K562 (cell line): ENCODE data around the gene LOXL3. TPM values are rescaled to one million over a fixed set of nuclear protein-coding genes. Genes with fewer than 3 reads are reported as not detected.
A peak's percentile ranks its signal among the peaks of the same experiment; 100 is the strongest.

Experiments used
- BRF1 ChIP-seq: IDR thresholded peaks from 3 replicates; pipeline ENCODE4 v1.6.1; 2011; ENCODE audit warnings: borderline replicate concordance, mild to moderate bottlenecking; ENCODE audit not compliant: insufficient read length; ENCODE audit errors: extremely low read depth
- CXXC5 ChIP-seq: fragments of 250-450 bp; sonication (Bioruptor Pico); IDR thresholded peaks from 2 replicates; pipeline ENCODE4 v1.8.0; 2022; ENCODE audit warnings: inconsistent platforms, mild to moderate bottlenecking, moderate library complexity
- ESRRB ChIP-seq: fragments of 250-450 bp; sonication (Bioruptor Pico); IDR thresholded peaks from 2 replicates; pipeline ENCODE4 v1.5.0; 2020; ENCODE audit warnings: mild to moderate bottlenecking, moderate library complexity, borderline replicate concordance
- EWSR1 ChIP-seq: fragments of 450-650 bp; IDR thresholded peaks from 2 replicates; pipeline ENCODE4 v1.6.1; 2018; ENCODE audit warnings: borderline replicate concordance, mild to moderate bottlenecking, low read depth, moderate library complexity; ENCODE audit not compliant: partially characterized antibody
- GABPA ChIP-seq: fragments of 200-800 bp; sonication (Bioruptor generic); conservative IDR thresholded peaks from 2 replicates; pipeline ENCODE4 v1.6.1; 2016; ENCODE audit warnings: low read depth, missing genetic modification characterization, missing compliant biosample characterization
- GATAD2A ChIP-seq: fragments of 450-650 bp; IDR thresholded peaks from 2 replicates; pipeline ENCODE4 v1.6.1; 2017
- HDAC1 ChIP-seq, 2 experiments: fragments of 450-650 bp; IDR thresholded peaks; 2 replicates each; pipeline ENCODE4 v1.6.1; 2016 to 2017; ENCODE audit warnings: inconsistent platforms in 1 of 2, mild to moderate bottlenecking in 1 of 2, moderate library complexity in 1 of 2
- HDAC6 ChIP-seq: IDR thresholded peaks from 2 replicates; pipeline ENCODE4 v1.6.1; 2012; ENCODE audit warnings: low read depth, mild to moderate bottlenecking, control low read depth, inconsistent platforms, low read length, moderate library complexity
- MEF2D ChIP-seq: conservative IDR thresholded peaks from 2 replicates; pipeline ENCODE4 v1.6.1; 2016; ENCODE audit warnings: low read depth, missing genetic modification characterization, missing compliant biosample characterization
- MTA2 ChIP-seq: fragments of 450-650 bp; IDR thresholded peaks from 2 replicates; pipeline ENCODE4 v1.6.1; 2016; ENCODE audit warnings: low read depth
- SMARCA5 ChIP-seq: fragments of 450-650 bp; IDR thresholded peaks from 2 replicates; pipeline ENCODE4 v1.6.1; 2016
- TEAD4 ChIP-seq, 2 experiments: sonication (generic) in 1 of 2; formaldehyde crosslinking in 1 of 2; IDR thresholded peaks; 2 replicates each; pipeline versions ENCODE4 v1.6.1 to v1.8.0; 2012 to 2022; ENCODE audit warnings: borderline replicate concordance in 1 of 2, inconsistent platforms in 1 of 2, low read length in 1 of 2, mild to moderate bottlenecking in 1 of 2, missing genetic modification reagents in 1 of 2
- ZFPM2 ChIP-seq: fragments of 250-450 bp; sonication (Bioruptor Pico); IDR thresholded peaks from 2 replicates; pipeline ENCODE4 v1.5.1; 2022; ENCODE audit warnings: mild to moderate bottlenecking
- ZNF184 ChIP-seq: sonication (generic); formaldehyde crosslinking; IDR thresholded peaks from 2 replicates; pipeline ENCODE4 v1.5.0; 2020; ENCODE audit warnings: missing genetic modification reagents
- ZNF23 ChIP-seq: fragments of 250-450 bp; sonication (Bioruptor Pico); IDR thresholded peaks from 2 replicates; pipeline ENCODE4 v1.4.0; 2020; ENCODE audit warnings: mild to moderate bottlenecking
- ZNF431 ChIP-seq: sonication (generic); formaldehyde crosslinking; IDR thresholded peaks from 2 replicates; pipeline ENCODE4 v1.8.0; 2022; ENCODE audit warnings: mild to moderate bottlenecking, missing genetic modification reagents
- ZNF584 ChIP-seq: fragments of 200-800 bp; sonication (Bioruptor generic); IDR thresholded peaks from 2 replicates; pipeline ENCODE4 v1.6.1; 2016; ENCODE audit warnings: low read depth, mild to moderate bottlenecking, missing genetic modification characterization, missing compliant biosample characterization
- polyA plus RNA-seq, 8 experiments: library from polyadenylated mRNA; depleted of rRNA in 4 of 8; stranded (reverse) in 5 of 8; unstranded in 3 of 8; fragments of >200 nt; fragmentation: Nextera tagmentation in 2 of 8; fragmentation: Illumina TruSeq in 1 of 8; extraction: Ambion mirVana in 2 of 8; extraction: Trizol in 1 of 8; gene quantifications; 2 replicates each; pipeline versions ENCODE4 v1.2.1 to v1.2.3, GENCODE V29; 2011 to 2014; ENCODE audit warnings: inconsistent platforms in 1 of 8, missing spikeins in 1 of 8
- total RNA-seq, 7 experiments: library from RNA; depleted of rRNA in 6 of 7; stranded (reverse); fragments of >200 nt in 6 of 7; fragmentation: Illumina TruSeq in 2 of 7; extraction: Trizol in 2 of 7; gene quantifications; 2 replicates each; pipeline versions ENCODE4 v1.2.1 to v1.2.3, GENCODE V29; 2011 to 2021; ENCODE audit warnings: low replicate concordance in 1 of 7
- TF ChIP-seq, protein P1 (sequence below), 2 experiments: IDR thresholded peaks in 1 of 2; conservative IDR thresholded peaks in 1 of 2; 2 replicates each; pipeline ENCODE4 v1.6.1; 2016; ENCODE audit warnings: low read depth in 2 of 2, mild to moderate bottlenecking in 1 of 2, missing compliant biosample characterization in 1 of 2, missing genetic modification characterization in 1 of 2, moderate library complexity in 1 of 2
- TF ChIP-seq, protein P2 (sequence below): fragments of 250-450 bp; sonication (Bioruptor Pico); IDR thresholded peaks from 2 replicates; pipeline ENCODE4 v1.4.0; 2020; ENCODE audit warnings: borderline replicate concordance
- TF ChIP-seq, protein P3 (sequence below): IDR thresholded peaks from 2 replicates; pipeline ENCODE4 v1.6.1; 2016; ENCODE audit warnings: missing genetic modification characterization, missing compliant biosample characterization

Gene LOXL3
- total and polyA plus RNA-seq, 9 of the 15 experiments (the other 6 are each of a cell fraction or from before 2014, with no cell fraction given): 0.22 to 0.99 (median 0.31) TPM

DNA sequence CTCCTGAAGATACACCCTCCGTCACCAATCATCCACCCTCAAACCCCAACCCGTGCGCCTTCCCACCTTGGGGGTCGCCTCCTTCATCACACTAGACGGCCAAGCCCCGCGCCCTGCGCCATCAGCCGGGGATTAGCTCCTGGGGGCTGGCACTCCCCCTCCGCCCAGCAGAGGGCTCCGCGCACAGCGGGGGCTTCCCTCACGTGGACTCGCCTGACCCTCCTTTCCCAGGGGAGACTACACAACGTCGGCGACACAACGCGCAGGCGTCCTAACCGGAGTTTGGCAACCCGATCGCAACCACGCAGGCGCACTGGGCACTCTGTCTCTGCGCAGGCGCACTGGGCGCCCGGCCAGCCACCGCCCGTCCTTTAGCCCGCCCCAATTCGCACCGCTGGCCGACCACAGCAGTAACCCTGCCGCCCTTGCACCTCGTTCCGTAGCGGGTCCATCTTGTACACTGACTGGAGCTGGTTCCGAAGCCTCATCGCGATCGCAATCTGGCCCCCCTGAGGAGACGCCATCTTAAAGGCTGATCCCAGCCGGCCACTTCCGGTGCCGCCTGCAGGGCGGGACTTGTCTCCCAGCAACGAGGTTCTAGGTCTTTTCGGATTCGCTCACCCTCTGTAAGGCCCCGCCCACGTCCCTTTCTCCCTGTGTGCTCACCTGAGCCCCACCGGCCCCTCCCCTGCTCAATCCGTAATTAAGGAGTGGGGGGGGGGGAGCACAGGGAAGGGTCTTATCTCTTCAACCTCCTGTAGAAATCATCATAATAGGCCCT, 46.4 kb downstream of the LOXL3 start, which contains the start of gene PCGF1 (continued):
- no peak for TF ChIP-seq ZNF184
- TF ChIP-seq GABPA (tag): peak; percentile 95
- no peak for TF ChIP-seq MEF2D (tag)
- TF ChIP-seq, protein P1, sequence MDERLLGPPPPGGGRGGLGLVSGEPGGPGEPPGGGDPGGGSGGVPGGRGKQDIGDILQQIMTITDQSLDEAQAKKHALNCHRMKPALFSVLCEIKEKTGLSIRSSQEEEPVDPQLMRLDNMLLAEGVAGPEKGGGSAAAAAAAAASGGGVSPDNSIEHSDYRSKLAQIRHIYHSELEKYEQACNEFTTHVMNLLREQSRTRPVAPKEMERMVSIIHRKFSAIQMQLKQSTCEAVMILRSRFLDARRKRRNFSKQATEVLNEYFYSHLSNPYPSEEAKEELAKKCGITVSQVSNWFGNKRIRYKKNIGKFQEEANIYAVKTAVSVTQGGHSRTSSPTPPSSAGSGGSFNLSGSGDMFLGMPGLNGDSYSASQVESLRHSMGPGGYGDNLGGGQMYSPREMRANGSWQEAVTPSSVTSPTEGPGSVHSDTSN (CRISPR knock-in tag; IDR thresholded peaks at IDR 0.05; ENCODE audit: low read depth): no peak
- TF ChIP-seq, protein P1 (tag; conservative IDR thresholded peaks at IDR 0.05; ENCODE audit: low read depth): no peak
- TF ChIP-seq HDAC6: no peak
- TF ChIP-seq ZNF23: no peak
- TF ChIP-seq ESRRB (CRISPR knock-in tag): no peak
- no peak for TF ChIP-seq BRF1
- TF ChIP-seq EWSR1: no peak
- TF ChIP-seq ZNF584: no peak
- no peak for TF ChIP-seq MTA2
- no peak for TF ChIP-seq TEAD4 (IDR thresholded peaks at IDR 0.05; ENCODE audit: low read length)
- TF ChIP-seq TEAD4 (CRISPR knock-in tag; IDR thresholded peaks at IDR 0.05; ENCODE audit: borderline replicate concordance): no peak
- TF ChIP-seq ZNF431 (CRISPR knock-in tag): no peak
- peak; percentile 74 for TF ChIP-seq CXXC5
- no peak for TF ChIP-seq ZFPM2
- TF ChIP-seq GATAD2A: no peak
- TF ChIP-seq, protein P2, sequence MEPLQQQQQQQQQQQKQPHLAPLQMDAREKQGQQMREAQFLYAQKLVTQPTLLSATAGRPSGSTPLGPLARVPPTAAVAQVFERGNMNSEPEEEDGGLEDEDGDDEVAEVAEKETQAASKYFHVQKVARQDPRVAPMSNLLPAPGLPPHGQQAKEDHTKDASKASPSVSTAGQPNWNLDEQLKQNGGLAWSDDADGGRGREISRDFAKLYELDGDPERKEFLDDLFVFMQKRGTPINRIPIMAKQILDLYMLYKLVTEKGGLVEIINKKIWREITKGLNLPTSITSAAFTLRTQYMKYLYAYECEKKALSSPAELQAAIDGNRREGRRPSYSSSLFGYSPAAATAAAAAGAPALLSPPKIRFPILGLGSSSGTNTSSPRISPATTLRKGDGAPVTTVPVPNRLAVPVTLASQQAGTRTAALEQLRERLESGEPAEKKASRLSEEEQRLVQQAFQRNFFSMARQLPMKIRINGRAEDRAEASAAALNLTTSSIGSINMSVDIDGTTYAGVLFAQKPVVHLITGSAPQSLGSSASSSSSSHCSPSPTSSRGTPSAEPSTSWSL (CRISPR knock-in tag): peak; percentile 88; the same call in 1 of the 2 replicates
- TF ChIP-seq SMARCA5: no peak; the same call in 1 of the 2 replicates
- peak in 1 of 2 experiments; percentile 89; a peak in 2 of 4 replicates for TF ChIP-seq HDAC1 (IDR thresholded peaks at IDR 0.05)
- TF ChIP-seq, protein P3, sequence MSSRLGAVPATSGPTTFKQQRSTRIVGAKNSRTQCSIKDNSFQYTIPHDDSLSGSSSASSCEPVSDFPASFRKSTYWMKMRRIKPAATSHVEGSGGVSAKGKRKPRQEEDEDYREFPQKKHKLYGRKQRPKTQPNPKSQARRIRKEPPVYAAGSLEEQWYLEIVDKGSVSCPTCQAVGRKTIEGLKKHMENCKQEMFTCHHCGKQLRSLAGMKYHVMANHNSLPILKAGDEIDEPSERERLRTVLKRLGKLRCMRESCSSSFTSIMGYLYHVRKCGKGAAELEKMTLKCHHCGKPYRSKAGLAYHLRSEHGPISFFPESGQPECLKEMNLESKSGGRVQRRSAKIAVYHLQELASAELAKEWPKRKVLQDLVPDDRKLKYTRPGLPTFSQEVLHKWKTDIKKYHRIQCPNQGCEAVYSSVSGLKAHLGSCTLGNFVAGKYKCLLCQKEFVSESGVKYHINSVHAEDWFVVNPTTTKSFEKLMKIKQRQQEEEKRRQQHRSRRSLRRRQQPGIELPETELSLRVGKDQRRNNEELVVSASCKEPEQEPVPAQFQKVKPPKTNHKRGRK (tag): no peak
